ENCODE measurements around the gene NABP1. TPM values are rescaled to one million over a fixed set of nuclear protein-coding genes. Genes with fewer than 3 reads are reported as not detected.

The NABP1 gene
- total and polyA plus RNA-seq, 2 experiments from 2014 or later: 121 to 148 TPM

- no peaks in the 10 kb centered on the region for H3K9me3 ChIP-seq (ENCODE audit: low read depth)
- DNase-seq: peak; percentile 40
- TF ChIP-seq EZH2 (IDR thresholded peaks at IDR 0.05; ENCODE audit: insufficient read depth, poor library complexity, severe bottlenecking) (no peak), EZH2phosphoT487 (IDR thresholded peaks at IDR 0.05; ENCODE audit: insufficient read depth, low read depth) (no peak)
- 51 to 52% methylated on average over 6 of the region's 6 CpGs for WGBS, 2 experiments (ENCODE audit: low coverage in 1 of 2, low lambda C conversion rate in 2 of 2, missing lambda C conversion rate in 2 of 2)
- no peak overlapping the region for H3K9ac ChIP-seq
- H3K79me2 ChIP-seq (ENCODE audit: insufficient read depth): no peaks in the 10 kb centered on the region
- in situ Hi-C loops (cut with MboI): loop anchor here (5.0 to 25.0 kb wide), 2 partner anchors 120 to 470 kb away; no protein-coding TSS in a partner anchor
- no peak overlapping the region for H3K4me2 ChIP-seq (ENCODE audit: unreplicated experiment)
- H3F3A ChIP-seq (ENCODE audit: insufficient read depth): peaks cover 88% of the 10 kb centered on the region
- H3K27ac ChIP-seq: peak overlapping the region; percentile 79
- H4K20me1 ChIP-seq (ENCODE audit: insufficient read depth): no peaks in the 10 kb centered on the region
- H3K4me3 ChIP-seq: no peak overlapping the region
- no peaks in the 10 kb centered on the region for H3K9me2 ChIP-seq (ENCODE audit: insufficient read depth)
- no peaks in the 10 kb centered on the region for H3K27me3 ChIP-seq (replicated peaks; ENCODE audit: insufficient read depth)
- peaks cover 64% of the 10 kb centered on the region for H3K4me1 ChIP-seq (ENCODE audit: insufficient read depth)
- H3K36me3 ChIP-seq (ENCODE audit: low read depth): peaks cover 7% of the 10 kb centered on the region
- H2AFZ ChIP-seq: no peak overlapping the region
Measured at GRCh38 chr2:191692502-191693115, 14.7 kb downstream of the NABP1 start.

GRCh38 chr2:191693166-191693565 lies 15.2 kb downstream of the NABP1 start:
- Histone ChIP-seq H3K36me3 (ENCODE audit: low read depth) (peaks cover 3% of the 10 kb centered on the region; the same call in 1 of the 2 replicates), H3K79me2 (ENCODE audit: insufficient read depth) (no peaks in the 10 kb centered on the region), H3K9me2 (ENCODE audit: insufficient read depth) (no peaks in the 10 kb centered on the region), H3K9ac (no peak overlapping the region), H3K4me1 (ENCODE audit: insufficient read depth) (peaks cover 59% of the 10 kb centered on the region), H3F3A (ENCODE audit: insufficient read depth) (peaks cover 88% of the 10 kb centered on the region), H2AFZ (no peak overlapping the region), H3K4me2 (ENCODE audit: unreplicated experiment) (no peak overlapping the region), H3K4me3 (no peak overlapping the region), H3K27me3 (replicated peaks; ENCODE audit: insufficient read depth) (no peaks in the 10 kb centered on the region), H3K9me3 (ENCODE audit: low read depth) (no peaks in the 10 kb centered on the region), H3K27ac (peak overlapping the region; percentile 79), H4K20me1 (ENCODE audit: insufficient read depth) (no peaks in the 10 kb centered on the region)
- WGBS, 2 experiments (ENCODE audit: low coverage in 1 of 2, low lambda C conversion rate in 2 of 2, missing lambda C conversion rate in 2 of 2): 76 to 81% methylated on average over 2 of the region's 2 CpGs
- TF ChIP-seq EZH2 (IDR thresholded peaks at IDR 0.05; ENCODE audit: insufficient read depth, poor library complexity, severe bottlenecking) (no peak), EZH2phosphoT487 (IDR thresholded peaks at IDR 0.05; ENCODE audit: insufficient read depth, low read depth) (no peak)
- peak; percentile 37 for DNase-seq
- in situ Hi-C loops (cut with MboI): loop anchor here (5.0 to 25.0 kb wide), 2 partner anchors 121 to 469 kb away; no protein-coding TSS in a partner anchor

GRCh38 chr2:191693778-191694177 lies 15.8 kb downstream of the NABP1 start:
- in situ Hi-C loops (cut with MboI): loop anchor here (5.0 to 25.0 kb wide), 2 partner anchors 121 to 469 kb away; no protein-coding TSS in a partner anchor
- 94 to 100% methylated on average over 1 of the region's 1 CpG for WGBS, 2 experiments (ENCODE audit: low coverage in 1 of 2, low lambda C conversion rate in 2 of 2, missing lambda C conversion rate in 2 of 2)
- no peak overlapping the region for H3K4me3 ChIP-seq

GRCh38 chr2:191696001-191696400 lies 18.1 kb downstream of the NABP1 start:
- Histone ChIP-seq H3K9me2 (ENCODE audit: insufficient read depth) (no peaks in the 10 kb centered on the region), H3K4me3 (no peak overlapping the region), H3K27ac (peak overlapping the region; percentile 43), H2AFZ (no peak overlapping the region), H3K79me2 (ENCODE audit: insufficient read depth) (no peaks in the 10 kb centered on the region), H3K9me3 (ENCODE audit: low read depth) (no peaks in the 10 kb centered on the region), H3K27me3 (replicated peaks; ENCODE audit: insufficient read depth) (no peaks in the 10 kb centered on the region), H3K9ac (no peak overlapping the region), H3K4me1 (ENCODE audit: insufficient read depth) (peaks cover 31% of the 10 kb centered on the region), H3K36me3 (ENCODE audit: low read depth) (no peaks in the 10 kb centered on the region), H3K4me2 (ENCODE audit: unreplicated experiment) (no peak overlapping the region), H4K20me1 (ENCODE audit: insufficient read depth) (no peaks in the 10 kb centered on the region), H3F3A (ENCODE audit: insufficient read depth) (peaks cover 85% of the 10 kb centered on the region)
- in situ Hi-C loops (cut with MboI): loop anchor here (25.0 kb wide), 1 partner anchor 466 kb away; no protein-coding TSS in a partner anchor
- DNase-seq: peak; percentile 97
- TF ChIP-seq EZH2phosphoT487 (IDR thresholded peaks at IDR 0.05; ENCODE audit: insufficient read depth, low read depth) (no peak), EZH2 (IDR thresholded peaks at IDR 0.05; ENCODE audit: insufficient read depth, poor library complexity, severe bottlenecking) (no peak)

More at GRCh38 chr2:191693778-191694177, 15.8 kb downstream of the NABP1 start:
- H4K20me1 ChIP-seq (ENCODE audit: insufficient read depth): no peaks in the 10 kb centered on the region
- no peaks in the 10 kb centered on the region for H3K9me2 ChIP-seq (ENCODE audit: insufficient read depth)
- no peaks in the 10 kb centered on the region for H3K27me3 ChIP-seq (replicated peaks; ENCODE audit: insufficient read depth)
- DNase-seq: peak; percentile 55
- no peaks in the 10 kb centered on the region for H3K36me3 ChIP-seq (ENCODE audit: low read depth)
- H3K9ac ChIP-seq: no peak overlapping the region
- peaks cover 53% of the 10 kb centered on the region for H3K4me1 ChIP-seq (ENCODE audit: insufficient read depth)
- H2AFZ ChIP-seq: no peak overlapping the region
- no peak overlapping the region for H3K4me2 ChIP-seq (ENCODE audit: unreplicated experiment)
- H3K27ac ChIP-seq: 0 out of 2 replicates have a peak overlapping the region, but pooled peaks have one; percentile 3
- peaks cover 85% of the 10 kb centered on the region for H3F3A ChIP-seq (ENCODE audit: insufficient read depth)
- H3K79me2 ChIP-seq (ENCODE audit: insufficient read depth): no peaks in the 10 kb centered on the region
- no peaks in the 10 kb centered on the region for H3K9me3 ChIP-seq (ENCODE audit: low read depth)
- TF ChIP-seq EZH2phosphoT487 (IDR thresholded peaks at IDR 0.05; ENCODE audit: insufficient read depth, low read depth) (no peak), EZH2 (IDR thresholded peaks at IDR 0.05; ENCODE audit: insufficient read depth, poor library complexity, severe bottlenecking) (no peak)
